HS-27A (cell line): Measurements from ENCODE around the gene RRP1B.

Experiments used
- DNase-seq: peaks from one replicate; pipeline ENCODE4 v3.0.0-alpha.2; 2012; ENCODE audit warnings: low read depth, missing footprints

The RRP1B gene

DNA sequence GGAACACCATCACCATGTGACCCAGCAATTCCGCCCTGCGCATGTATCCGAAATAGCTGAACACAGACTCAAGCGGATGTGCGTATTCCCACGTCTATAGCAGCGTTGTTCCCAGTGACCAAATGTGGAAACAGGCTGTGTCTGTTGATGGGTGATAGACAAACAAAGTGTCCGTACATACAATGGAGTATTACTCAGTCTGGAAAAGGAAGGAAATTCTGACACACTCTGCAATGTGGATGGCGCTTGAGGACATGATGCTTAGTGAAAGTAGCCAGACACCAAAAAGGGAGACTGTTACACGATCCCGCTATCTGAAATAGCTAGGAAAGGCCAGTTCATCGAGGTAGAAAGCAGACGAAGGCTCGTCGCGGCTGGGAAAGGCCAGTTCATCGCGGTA is 85.4 kb downstream of the RRP1B start:
- DNase-seq, result no peak
